Fibroblast of gingiva (primary cell): ENCODE data around the gene ZBTB7C.

Source experiments
- DNase-seq: peaks from one replicate; pipeline ENCODE4 v3.0.0-alpha.2; 2011; ENCODE audit warnings: low read depth

Gene ZBTB7C

GRCh38 chr18:48033790-48034650 lies 375.2 kb downstream of the ZBTB7C start:
- DNase-seq, result no peak

GRCh38 chr18:48032876-48033789 lies 376.1 kb downstream of the ZBTB7C start:
- DNase-seq, result no peak

- no peak for DNase-seq
These were observed 377.5 kb downstream of the ZBTB7C start for GRCh38 chr18:48031641-48032040.

GRCh38 chr18:48030616-48031480 lies 378.3 kb downstream of the ZBTB7C start:
- peak; percentile 40 for DNase-seq

- DNase-seq, result no peak
These were observed 379.7 kb downstream of the ZBTB7C start for GRCh38 chr18:48029296-48029986.

- no peak for DNase-seq
These were observed 380.5 kb downstream of the ZBTB7C start for GRCh38 chr18:48028696-48029095.

GRCh38 chr18:48028081-48028480 lies 381.1 kb downstream of the ZBTB7C start:
- no peak for DNase-seq

GRCh38 chr18:48027401-48027963 lies 381.7 kb downstream of the ZBTB7C start:
- DNase-seq, result peak; percentile 49

- DNase-seq, result no peak
These were observed 383.0 kb downstream of the ZBTB7C start for GRCh38 chr18:48026216-48026615.

GRCh38 chr18:48024881-48025660 lies 384.1 kb downstream of the ZBTB7C start:
- no peak for DNase-seq

- no peak for DNase-seq
These were observed 385.1 kb downstream of the ZBTB7C start for GRCh38 chr18:48024009-48024512.

- peak; percentile 34 for DNase-seq
These were observed 385.7 kb downstream of the ZBTB7C start for GRCh38 chr18:48023334-48024008.

GRCh38 chr18:48022531-48023329 lies 386.5 kb downstream of the ZBTB7C start:
- DNase-seq, result peak; percentile 69

- DNase-seq, result no peak
These were observed 387.2 kb downstream of the ZBTB7C start for GRCh38 chr18:48022021-48022420.

GRCh38 chr18:48021273-48021914 lies 387.8 kb downstream of the ZBTB7C start:
- DNase-seq, result no peak

- DNase-seq, result no peak
These were observed 388.6 kb downstream of the ZBTB7C start for GRCh38 chr18:48020337-48021250.
